MG63 (cell line): ENCODE measurements around the gene STS. TPM values are rescaled to one million over a fixed set of nuclear protein-coding genes. Genes with fewer than 3 reads are reported as not detected.

Experiments used
- total RNA-seq: library from RNA; depleted of rRNA; stranded (reverse); fragments of >200 nt; shearing (Covaris generic); gene quantifications from 2 replicates; pipeline ENCODE4 v1.2.3, GENCODE V29; 2014; ENCODE audit warnings: low replicate concordance; rRNA removed

The STS gene
- total RNA-seq, 1 experiment from 2014 or later, result 1.2 TPM

Other genes with a start within 250 kb of the STS start
- 4.0 and 4.9 TPM in 2 replicates for gene PUDP, start 441 bp downstream of the STS start, total RNA-seq